HG03469 (cell line): ENCODE measurements around the gene TTLL12.

Experiments used
- ATAC-seq: cut with Tn5 transposase; IDR thresholded peaks from one replicate; pipeline ENCODE4 v1.9.1; 2021; ENCODE audit warnings: mild to moderate bottlenecking, moderate library complexity, moderate number of reproducible peaks; ENCODE audit not compliant: unreplicated experiment

The TTLL12 gene

GRCh38 chr22:43174941-43175531 lies 11.9 kb downstream of the TTLL12 start:
- ATAC-seq, result no peak

GRCh38 chr22:43173976-43174720 lies 12.8 kb downstream of the TTLL12 start:
- no peak for ATAC-seq

DNA sequence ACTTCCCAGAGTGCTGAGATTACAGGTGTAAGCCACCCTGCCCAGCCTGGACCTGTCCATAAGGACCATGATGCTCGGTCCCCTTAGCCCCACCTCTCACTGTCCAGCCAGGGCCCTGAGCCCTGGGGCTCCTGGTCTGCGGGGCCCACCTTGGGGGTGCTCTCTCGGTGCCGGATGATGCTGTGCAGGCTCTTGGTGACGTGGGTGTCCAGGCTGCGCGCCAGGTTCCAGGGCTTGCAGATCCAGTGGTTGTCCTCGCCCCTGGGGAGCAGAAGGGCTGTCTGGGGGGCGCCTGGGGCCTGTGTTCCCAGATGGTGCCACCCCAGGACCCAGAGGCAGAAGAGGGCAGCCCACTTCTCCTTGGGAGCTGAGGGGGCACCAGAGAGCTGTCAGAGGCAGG lies 13.4 kb downstream of the TTLL12 start:
- ATAC-seq, result no peak

DNA sequence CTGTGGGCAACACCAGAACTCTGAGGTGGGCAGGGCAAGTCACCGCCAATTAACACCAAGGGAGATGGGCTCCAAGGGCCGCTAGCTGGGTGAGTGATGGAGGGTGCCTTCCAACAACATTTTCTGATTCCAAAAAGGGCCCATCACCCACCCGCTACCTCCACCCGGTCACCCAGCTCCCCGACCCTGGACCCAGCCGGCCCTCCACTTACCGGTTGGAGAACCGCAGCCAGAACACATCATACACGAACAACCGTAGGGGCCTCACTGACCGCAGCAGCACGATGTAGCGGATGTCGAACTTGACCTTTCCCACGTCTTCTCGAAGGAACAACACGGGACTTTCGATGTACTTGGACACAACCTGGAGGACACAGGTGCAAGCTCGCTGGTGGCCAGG lies 14.7 kb downstream of the TTLL12 start:
- no peak for ATAC-seq

- ATAC-seq, result no peak
Observed at GRCh38 chr22:43171607-43172006, 15.3 kb downstream of the TTLL12 start.

DNA sequence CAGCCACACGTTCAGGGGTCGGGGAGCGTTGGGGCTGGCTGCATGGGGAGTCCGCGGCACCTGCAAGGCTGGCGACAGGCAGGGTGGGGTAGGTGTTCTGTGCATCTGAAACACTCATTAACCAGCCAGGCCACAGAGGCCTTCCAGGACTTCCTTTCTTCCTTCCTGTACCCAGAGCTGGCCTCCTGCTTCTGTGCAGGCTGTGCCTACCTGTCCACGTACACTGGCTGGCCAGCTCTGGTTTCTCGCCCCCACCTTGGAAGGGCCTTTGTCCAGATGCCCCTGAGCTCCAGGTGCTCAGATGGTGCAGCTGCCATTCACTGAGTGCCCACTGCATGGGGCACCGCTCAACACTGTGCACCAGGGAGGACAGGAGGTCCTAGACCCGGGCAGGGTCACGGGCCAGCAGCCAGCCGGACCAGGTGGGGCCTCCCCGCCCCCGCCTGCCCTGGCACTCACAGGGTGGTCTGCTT lies 15.9 kb downstream of the TTLL12 start:
- no peak for ATAC-seq

DNA sequence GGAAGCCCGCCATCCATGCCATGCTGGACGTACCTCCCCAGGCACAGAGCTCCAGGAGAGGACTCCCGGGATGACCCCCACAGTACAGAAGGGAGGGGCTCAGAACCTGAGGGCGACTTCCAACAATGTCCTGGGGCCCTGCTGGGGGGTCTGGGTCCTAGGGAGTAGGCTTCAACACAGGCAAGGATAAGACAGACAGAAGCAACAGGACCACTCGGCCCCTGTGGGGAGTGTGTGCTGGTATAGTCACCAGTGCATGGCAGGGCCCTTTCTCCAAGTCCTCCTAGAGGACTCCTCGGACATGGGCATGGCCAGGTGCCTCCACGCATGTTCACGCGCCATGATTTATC lies 16.8 kb downstream of the TTLL12 start:
- ATAC-seq, result no peak

DNA sequence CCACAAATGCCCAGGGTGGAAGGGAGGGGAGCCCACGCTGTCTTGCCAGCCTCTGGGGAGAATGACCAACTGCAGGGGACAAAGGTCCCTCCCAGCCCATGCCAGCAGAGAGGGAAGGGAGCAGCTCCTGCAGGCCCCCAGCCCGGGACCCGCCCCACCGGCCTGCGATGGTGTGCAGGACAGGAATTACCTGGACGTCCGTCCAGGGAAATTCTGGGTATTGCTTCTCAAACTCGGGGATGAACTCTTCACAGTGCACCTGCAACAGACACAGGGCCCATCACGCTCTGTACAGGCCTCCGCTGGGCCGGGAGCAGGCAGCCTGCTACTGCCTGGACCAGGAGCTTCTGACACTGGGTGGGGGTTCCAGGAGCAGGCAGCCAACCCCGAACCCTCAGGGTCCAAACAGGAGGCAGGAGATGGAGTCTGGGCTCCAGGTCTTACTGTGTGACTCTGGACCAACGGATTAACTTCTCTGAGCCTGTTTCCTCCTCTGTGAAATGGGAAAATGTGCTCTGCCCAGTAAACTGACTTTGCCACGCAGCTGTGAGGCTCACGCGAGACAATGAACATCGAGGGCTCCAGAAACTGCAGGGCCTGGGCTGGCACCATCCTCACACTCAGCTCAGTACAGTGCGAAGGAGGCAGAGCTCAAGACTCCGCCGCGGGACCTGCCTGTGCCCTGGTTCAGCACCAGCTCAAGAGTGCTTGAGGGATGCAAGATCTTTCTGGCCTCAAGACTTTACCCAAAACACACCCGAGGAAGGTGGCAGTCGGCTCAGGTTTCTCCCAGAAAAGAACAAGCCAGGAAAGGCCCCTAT lies 17.4 kb downstream of the TTLL12 start:
- ATAC-seq, result no peak

DNA sequence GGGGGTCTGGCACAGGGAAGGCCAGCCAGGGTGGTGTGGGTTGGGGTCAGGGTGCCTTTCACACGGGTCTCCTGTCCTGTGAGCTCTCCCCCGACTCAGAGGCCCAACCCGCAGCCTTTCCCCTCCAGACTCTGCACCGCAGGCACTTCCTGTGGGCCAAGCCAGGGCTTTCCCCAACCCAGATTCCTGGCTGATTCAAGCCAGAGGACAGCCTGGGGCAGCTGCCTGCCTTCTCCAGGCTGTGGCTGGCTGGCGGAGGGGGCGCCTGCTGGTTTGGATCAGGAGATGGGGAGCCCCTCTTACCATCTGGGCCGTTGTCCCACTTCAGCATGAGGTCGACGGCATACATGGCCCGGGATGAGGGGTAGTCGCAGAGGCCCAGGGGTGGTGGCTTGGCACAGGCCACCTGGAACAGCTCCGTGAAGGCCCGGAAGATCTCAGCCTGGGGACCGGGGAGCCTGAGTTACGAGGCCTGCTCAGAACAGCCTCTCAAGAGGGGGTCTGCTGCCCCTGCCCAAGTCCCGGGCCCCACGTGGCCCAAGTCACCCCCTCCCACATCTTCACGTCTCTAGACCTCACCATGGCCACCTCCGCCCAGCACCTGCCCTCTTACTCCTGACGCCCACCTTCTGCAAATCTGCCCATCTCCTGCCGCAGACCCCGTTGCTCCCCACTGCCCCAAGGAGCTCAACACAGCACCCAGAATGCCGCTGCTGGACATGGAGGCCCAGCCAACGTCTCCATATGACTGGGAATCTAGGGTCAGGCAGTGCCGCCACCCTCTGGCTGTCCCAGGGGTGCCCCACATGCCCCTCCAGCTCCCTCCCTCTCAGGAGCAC lies 18.2 kb downstream of the TTLL12 start:
- ATAC-seq, result no peak

GRCh38 chr22:43167001-43167589 lies 19.8 kb downstream of the TTLL12 start:
- no peak for ATAC-seq

DNA sequence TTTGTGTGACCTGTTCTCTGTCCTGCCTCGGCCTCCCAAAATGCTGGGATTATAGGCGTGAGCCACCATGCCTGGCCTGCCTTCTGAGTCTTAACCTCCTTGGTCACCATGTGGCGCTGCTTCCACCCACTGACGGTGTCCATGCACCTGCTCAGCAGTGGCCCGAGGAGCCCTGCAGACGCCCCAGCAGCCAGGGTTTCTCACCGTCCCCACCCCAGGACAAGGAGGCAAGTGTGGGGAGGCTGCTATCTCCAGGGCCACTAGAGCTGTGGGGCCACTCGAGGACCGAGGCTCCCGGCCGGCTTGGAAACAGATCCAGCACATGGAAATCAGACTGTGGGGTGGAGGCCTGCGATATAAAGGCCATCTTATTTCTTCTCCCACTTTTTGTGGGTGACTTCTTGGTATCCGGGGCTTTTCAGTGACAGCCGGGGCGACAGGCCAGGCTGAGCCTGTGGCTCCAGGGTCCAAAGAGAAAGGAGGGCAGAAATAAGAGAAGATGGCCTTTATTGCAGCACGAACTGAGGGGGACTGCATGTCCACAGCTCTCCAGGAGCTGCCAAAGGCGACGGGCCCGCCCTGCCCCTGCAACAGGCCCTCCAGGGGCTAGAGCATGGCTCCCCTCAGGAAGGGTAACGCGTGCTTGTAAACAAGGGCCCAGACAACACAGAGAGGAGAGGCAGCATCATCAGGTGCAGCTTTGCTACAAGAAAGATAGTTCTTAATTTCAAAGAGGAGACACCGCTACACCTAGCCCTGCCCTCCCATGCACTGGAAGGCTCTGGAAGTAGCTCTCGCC lies 20.6 kb downstream of the TTLL12 start:
- no peak for ATAC-seq

GRCh38 chr22:43164636-43165035 lies 22.3 kb downstream of the TTLL12 start:
- no peak for ATAC-seq

DNA sequence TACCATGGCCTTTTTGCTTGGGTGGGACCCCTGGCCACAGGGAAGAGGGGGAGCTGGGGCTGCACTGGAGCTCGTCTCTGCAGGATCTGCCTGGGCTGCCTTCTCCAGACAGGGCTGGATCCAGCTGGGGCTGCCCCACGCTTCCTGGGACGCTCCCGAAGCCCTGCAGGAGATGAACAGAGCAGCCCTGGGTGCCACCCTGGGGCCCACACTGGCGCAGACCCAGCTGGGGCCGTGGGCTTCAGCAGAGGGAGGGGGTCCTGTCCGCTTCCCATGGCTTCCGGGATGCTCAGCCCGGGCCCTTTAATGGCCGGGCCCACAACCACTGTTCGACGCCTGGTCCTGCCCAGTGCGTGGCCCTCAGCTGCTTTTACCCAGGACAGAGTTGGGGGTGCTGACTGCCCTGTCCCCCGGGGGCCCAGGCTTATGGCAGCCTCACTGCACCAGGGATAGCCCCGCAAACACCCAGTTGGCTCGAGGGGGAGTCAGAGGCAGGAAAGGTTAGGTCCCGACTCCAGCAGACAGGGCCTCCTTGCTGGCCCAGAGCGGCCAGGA lies 23.6 kb downstream of the TTLL12 start:
- no peak for ATAC-seq

DNA sequence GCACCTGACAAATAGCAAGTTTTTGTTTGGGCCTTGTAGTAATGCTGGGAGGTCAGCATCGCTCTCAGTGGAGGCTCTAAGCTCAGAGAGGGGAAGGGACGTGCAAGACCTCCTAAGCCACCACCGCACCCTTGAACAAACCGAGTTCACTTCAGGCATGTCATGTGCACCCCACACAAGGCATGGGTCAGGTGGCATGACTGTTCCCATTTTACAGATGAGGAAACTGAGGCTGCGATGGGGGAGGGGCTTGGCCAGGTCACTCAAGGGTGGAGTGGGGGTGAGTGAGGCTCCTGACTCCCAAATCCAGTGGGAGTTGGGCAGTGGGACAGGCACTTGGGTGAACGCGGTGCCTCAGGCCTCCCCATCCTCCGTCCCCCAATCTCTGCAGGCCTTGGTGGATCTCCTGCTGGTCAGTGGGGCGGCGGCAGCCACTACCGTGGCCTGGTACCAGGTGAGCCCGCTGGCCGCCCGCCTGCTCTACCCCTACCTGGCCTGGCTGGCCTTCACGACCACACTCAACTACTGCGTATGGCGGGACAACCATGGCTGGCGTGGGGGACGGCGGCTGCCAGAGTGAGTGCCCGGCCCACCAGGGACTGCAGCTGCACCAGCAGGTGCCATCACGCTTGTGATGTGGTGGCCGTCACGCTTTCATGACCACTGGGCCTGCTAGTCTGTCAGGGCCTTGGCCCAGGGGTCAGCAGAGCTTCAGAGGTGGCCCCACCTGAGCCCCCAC lies 24.4 kb downstream of the TTLL12 start:
- ATAC-seq, result no peak

- ATAC-seq, result no peak
Observed at GRCh38 chr22:43160497-43161126, 26.3 kb downstream of the TTLL12 start.

DNA sequence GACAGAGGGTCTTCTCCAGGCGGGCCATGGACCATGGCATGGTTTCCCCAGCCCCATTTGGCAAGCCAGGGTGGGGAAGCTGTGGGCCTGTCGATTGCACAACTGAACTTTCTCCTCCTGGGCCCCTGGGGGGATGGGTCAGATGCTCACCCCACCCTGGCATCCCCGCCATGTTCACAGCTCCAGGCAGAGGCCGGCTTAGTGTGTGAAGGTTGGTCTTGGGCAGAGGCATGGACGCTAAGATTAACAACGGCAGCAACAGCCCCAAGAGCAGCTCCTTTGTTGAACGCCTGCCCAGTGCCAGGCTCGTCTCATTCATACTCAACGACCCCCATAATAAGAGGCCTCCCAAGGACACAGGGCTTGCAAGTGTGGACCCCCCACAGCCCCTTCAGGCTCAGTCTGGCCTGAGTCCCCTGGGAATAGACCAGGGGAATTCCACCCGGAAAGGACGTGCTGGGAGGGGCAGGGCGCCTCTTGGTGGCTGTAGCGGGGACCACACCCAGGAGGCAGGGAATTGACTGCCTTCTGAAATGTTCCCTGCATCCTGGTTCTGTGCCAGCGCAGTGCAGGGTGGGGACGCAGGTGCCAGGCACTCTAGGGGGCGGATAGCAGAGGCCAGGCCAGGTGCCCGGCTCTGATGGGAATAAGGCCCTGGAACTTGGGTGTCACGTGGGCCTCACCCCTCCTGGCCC lies 27.3 kb downstream of the TTLL12 start:
- ATAC-seq, result no peak

DNA sequence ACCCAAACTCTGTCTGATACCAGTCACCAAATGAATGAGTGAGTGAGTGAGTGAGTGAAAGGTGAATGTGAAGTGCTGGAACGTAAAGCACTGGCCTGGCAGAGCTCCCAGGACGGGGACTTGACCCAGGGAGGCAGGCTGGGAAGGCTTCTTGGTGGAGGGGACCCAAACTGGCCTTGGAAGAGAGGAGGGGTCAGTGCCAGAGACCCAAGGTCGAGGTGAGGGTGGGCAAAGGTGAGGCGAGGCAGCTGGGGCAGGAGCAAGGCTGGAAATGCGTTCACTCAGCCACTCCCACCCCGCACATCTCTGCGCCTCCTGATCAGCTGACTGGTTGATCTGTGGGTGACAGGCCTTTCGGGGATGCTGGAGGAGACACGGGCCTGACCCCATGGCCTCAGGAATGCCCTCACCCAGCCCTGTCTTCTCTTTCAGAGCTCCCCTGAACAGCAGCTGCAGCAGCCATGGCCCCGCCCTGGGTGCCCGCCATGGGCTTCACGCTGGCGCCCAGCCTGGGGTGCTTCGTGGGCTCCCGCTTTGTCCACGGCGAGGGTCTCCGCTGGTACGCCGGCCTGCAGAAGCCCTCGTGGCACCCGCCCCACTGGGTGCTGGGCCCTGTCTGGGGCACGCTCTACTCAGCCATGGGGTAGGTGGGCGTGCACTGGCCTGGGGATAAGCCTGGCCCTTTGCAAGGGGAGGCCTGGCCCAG lies 28.0 kb downstream of the TTLL12 start:
- no peak for ATAC-seq
